GM19452 (cell line): ENCODE results near the gene DHRSX.

ENCODE experiments used
- ATAC-seq: cut with Tn5 transposase; IDR thresholded peaks from one replicate; pipeline ENCODE4 v1.9.1; 2021; ENCODE audit not compliant: unreplicated experiment

Gene DHRSX

GRCh38 chrX:2176733-2177132, 324.0 kb downstream of the DHRSX start:
- ATAC-seq: no peak

GRCh38 chrX:2176274-2176673, 324.5 kb downstream of the DHRSX start:
- ATAC-seq: no peak

GRCh38 chrX:2172359-2172758, 328.4 kb downstream of the DHRSX start:
- ATAC-seq: no peak
